ENCODE measurements around the gene KRT31. TPM values are rescaled to one million over a fixed set of nuclear protein-coding genes. Genes with fewer than 3 reads are reported as not detected.

The KRT31 gene
- total RNA-seq, 2 donors from 2014 or later = not detected

GRCh38 chr17:41406205-41406604, 8.8 kb upstream of the KRT31 start:
- Histone ChIP-seq H3K27me3 (replicated peaks; ENCODE audit: insufficient read depth) (no peaks in the 10 kb centered on the region), H3K27ac (no peak overlapping the region), H3K36me3 (no peaks in the 10 kb centered on the region), H3K9me3 (no peaks in the 10 kb centered on the region), H3K4me3 (no peak overlapping the region), H3K4me1 (replicated peaks) (no peaks in the 10 kb centered on the region)
- TF ChIP-seq POLR2A (IDR thresholded peaks at IDR 0.05) (no peak), POLR2AphosphoS5 (IDR thresholded peaks at IDR 0.05) (no peak)
- TF ChIP-seq, protein P1, sequence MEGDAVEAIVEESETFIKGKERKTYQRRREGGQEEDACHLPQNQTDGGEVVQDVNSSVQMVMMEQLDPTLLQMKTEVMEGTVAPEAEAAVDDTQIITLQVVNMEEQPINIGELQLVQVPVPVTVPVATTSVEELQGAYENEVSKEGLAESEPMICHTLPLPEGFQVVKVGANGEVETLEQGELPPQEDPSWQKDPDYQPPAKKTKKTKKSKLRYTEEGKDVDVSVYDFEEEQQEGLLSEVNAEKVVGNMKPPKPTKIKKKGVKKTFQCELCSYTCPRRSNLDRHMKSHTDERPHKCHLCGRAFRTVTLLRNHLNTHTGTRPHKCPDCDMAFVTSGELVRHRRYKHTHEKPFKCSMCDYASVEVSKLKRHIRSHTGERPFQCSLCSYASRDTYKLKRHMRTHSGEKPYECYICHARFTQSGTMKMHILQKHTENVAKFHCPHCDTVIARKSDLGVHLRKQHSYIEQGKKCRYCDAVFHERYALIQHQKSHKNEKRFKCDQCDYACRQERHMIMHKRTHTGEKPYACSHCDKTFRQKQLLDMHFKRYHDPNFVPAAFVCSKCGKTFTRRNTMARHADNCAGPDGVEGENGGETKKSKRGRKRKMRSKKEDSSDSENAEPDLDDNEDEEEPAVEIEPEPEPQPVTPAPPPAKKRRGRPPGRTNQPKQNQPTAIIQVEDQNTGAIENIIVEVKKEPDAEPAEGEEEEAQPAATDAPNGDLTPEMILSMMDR (IDR thresholded peaks at IDR 0.05) = no peak
- intact Hi-C loops (cut with DNase I) = no loop called here
- no peak for DNase-seq (ENCODE audit: low spot score)
- WGBS = 48% methylated on average over 5 of the region's 5 CpGs

DNA sequence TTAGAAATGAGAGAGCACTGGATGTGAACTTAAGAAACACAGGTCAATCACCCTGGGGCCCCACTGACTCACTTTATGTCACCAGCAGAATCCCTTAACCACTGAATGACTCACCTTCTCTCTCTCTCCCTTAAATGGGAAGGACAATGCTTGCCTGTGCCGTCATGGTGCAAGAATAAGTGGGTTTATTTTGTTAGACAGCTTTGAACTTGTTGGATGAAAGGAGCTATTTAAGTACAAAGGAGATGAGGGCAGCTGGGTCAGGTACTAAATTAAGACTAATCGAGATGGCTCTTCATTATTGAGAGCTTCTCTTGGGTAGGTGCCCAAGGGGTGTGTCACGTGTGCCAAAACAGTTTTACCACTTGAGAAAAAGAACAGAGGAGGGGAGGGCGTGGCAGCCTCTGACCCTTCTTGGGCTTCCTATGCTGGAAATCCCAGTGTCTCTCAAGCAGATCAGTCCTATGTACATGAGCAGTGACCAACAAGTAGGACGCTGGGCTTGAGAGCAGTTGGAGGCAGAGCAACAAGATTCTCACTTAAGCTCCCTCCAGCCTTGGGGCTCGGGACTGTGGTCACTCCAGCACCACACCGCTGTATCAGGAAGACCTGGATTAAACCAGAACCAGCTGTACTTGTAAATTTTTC, 6.7 kb upstream of the KRT31 start:
- no peaks in the 10 kb centered on the region for H3K27me3 ChIP-seq (replicated peaks; ENCODE audit: insufficient read depth)
- no peaks in the 10 kb centered on the region for H3K4me1 ChIP-seq (replicated peaks)
- H3K27ac ChIP-seq = no peak overlapping the region
- H3K36me3 ChIP-seq = no peaks in the 10 kb centered on the region
- WGBS = 50% methylated on average over 7 of the region's 7 CpGs
- TF ChIP-seq POLR2A (IDR thresholded peaks at IDR 0.05) (no peak), POLR2AphosphoS5 (IDR thresholded peaks at IDR 0.05) (peak; percentile 17)
- TF ChIP-seq, protein P1 (IDR thresholded peaks at IDR 0.05) = no peak
- DNase-seq (ENCODE audit: low spot score) = no peak
- no peak overlapping the region for H3K4me3 ChIP-seq
- intact Hi-C loops (cut with DNase I) = no loop called here
- no peaks in the 10 kb centered on the region for H3K9me3 ChIP-seq

GRCh38 chr17:41403404-41404023, 6.1 kb upstream of the KRT31 start:
- no peak for DNase-seq (ENCODE audit: low spot score)
- intact Hi-C loops (cut with DNase I) = no loop called here
- H3K4me1 ChIP-seq (replicated peaks) = no peaks in the 10 kb centered on the region
- no peaks in the 10 kb centered on the region for H3K36me3 ChIP-seq
- no peaks in the 10 kb centered on the region for H3K9me3 ChIP-seq
- H3K4me3 ChIP-seq = no peak overlapping the region
- H3K27me3 ChIP-seq (replicated peaks; ENCODE audit: insufficient read depth) = no peaks in the 10 kb centered on the region
- TF ChIP-seq POLR2A (IDR thresholded peaks at IDR 0.05) (no peak), POLR2AphosphoS5 (IDR thresholded peaks at IDR 0.05) (no peak)
- TF ChIP-seq, protein P1 (IDR thresholded peaks at IDR 0.05) = no peak
- 73% methylated on average over 4 of the region's 4 CpGs for WGBS
- no peak overlapping the region for H3K27ac ChIP-seq

DNA sequence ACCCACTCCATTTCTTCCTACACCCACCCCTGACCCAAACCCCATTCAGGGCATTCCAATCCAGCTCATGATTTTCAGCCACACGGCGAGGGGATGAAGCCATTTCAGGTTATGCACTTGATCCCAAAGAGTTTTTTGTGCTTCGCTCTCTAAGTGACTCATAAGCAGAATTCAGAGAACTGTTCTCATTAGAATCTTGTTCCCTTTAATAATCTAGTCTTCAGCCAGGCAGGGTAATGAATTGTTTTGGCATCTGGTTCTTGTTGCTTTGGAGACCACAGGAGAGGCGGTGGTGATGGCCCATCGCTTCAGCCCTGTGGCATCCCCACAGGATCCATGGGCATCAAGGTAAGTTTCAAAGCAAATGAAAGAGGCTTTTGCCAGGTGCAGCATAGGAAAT, 4.8 kb upstream of the KRT31 start:
- no peaks in the 10 kb centered on the region for H3K9me3 ChIP-seq
- 70% methylated on average over 5 of the region's 5 CpGs for WGBS
- no peaks in the 10 kb centered on the region for H3K4me1 ChIP-seq (replicated peaks)
- no peaks in the 10 kb centered on the region for H3K36me3 ChIP-seq
- H3K27me3 ChIP-seq (replicated peaks; ENCODE audit: insufficient read depth) = no peaks in the 10 kb centered on the region
- no peak overlapping the region for H3K4me3 ChIP-seq
- intact Hi-C loops (cut with DNase I) = no loop called here
- DNase-seq (ENCODE audit: low spot score) = no peak
- H3K27ac ChIP-seq = no peak overlapping the region
- TF ChIP-seq, protein P1 (IDR thresholded peaks at IDR 0.05) = no peak
- no peak for TF ChIP-seq POLR2AphosphoS5 (IDR thresholded peaks at IDR 0.05)
- TF ChIP-seq POLR2A (IDR thresholded peaks at IDR 0.05) = no peak

DNA sequence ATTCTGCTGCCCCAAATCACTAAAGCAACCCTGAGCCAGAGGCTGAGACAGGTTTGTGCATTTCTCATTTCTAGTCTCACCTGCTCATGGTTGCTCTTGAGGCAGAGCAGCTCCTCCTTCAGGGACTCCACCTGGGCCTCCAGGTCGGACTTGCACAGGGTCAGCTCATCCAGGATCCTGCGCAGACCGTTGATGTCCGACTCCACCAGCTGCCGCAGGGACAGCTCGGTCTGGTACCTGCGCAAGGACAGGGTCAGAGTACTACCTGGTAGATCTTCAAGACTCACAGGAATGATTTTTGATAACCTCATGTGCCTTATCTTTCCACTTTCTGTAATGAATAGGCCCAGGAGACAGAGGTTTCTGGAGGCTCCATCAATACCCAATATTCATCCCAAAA, 1.1 kb downstream of the KRT31 start:
- no peak overlapping the region for H3K27ac ChIP-seq
- no peaks in the 10 kb centered on the region for H3K36me3 ChIP-seq
- TF ChIP-seq, protein P1 (IDR thresholded peaks at IDR 0.05) = no peak
- TF ChIP-seq POLR2A (IDR thresholded peaks at IDR 0.05) (no peak), POLR2AphosphoS5 (IDR thresholded peaks at IDR 0.05) (no peak)
- WGBS = 95% methylated on average over 7 of the region's 7 CpGs
- DNase-seq (ENCODE audit: low spot score) = no peak
- no peaks in the 10 kb centered on the region for H3K4me1 ChIP-seq (replicated peaks)
- no peak overlapping the region for H3K4me3 ChIP-seq
- intact Hi-C loops (cut with DNase I) = no loop called here
- H3K27me3 ChIP-seq (replicated peaks; ENCODE audit: insufficient read depth) = no peaks in the 10 kb centered on the region
- H3K9me3 ChIP-seq = no peaks in the 10 kb centered on the region
